Smooth muscle cell (in vitro differentiated cells): ENCODE data around the gene MLYCD. TPM values are rescaled to one million over a fixed set of nuclear protein-coding genes. Genes with fewer than 3 reads are reported as not detected.

Source experiments
- DNase-seq: peaks from one replicate; lab custom pipeline; 2025; ENCODE audit not compliant: unreplicated experiment; lab: John Stamatoyannopoulos, UW
- H2AFZ ChIP-seq: fragments of 200-600 bp; sonication (generic); 2 replicates; pipeline ENCODE4 v1.6.0; 2016; ENCODE audit warnings: antibody characterized with exemption, low read depth, mild to moderate bottlenecking
- H3F3A ChIP-seq: fragments of 200-600 bp; sonication (generic); 2 replicates; pipeline ENCODE4 v1.6.0; 2017; ENCODE audit warnings: antibody characterized with exemption, low read depth
- H3K27ac ChIP-seq: fragments of 200-600 bp; sonication (generic); 2 replicates; pipeline ENCODE4 v1.5.1; 2016; ENCODE audit warnings: low read depth, mild to moderate bottlenecking
- H3K27me3 ChIP-seq: fragments of 200-600 bp; sonication (generic); 2 replicates; pipeline ENCODE4 v1.6.1; 2016; ENCODE audit warnings: low read depth, mild to moderate bottlenecking
- H3K36me3 ChIP-seq: fragments of 200-600 bp; sonication (generic); 2 replicates; pipeline ENCODE4 v1.5.1; 2016; ENCODE audit warnings: low read depth
- H3K4me1 ChIP-seq: fragments of 200-600 bp; sonication (generic); 2 replicates; pipeline ENCODE4 v1.5.1; 2016; ENCODE audit warnings: low read depth
- H3K4me2 ChIP-seq: fragments of 200-600 bp; sonication (generic); 2 replicates; pipeline ENCODE4 v1.6.0; 2016; ENCODE audit warnings: mild to moderate bottlenecking
- H3K4me3 ChIP-seq: fragments of 200-600 bp; sonication (generic); 2 replicates; pipeline ENCODE4 v1.5.1; 2016; ENCODE audit warnings: mild to moderate bottlenecking
- H3K79me2 ChIP-seq: fragments of 200-600 bp; sonication (generic); 2 replicates; pipeline ENCODE4 v1.6.0; 2016; ENCODE audit warnings: low read depth, mild to moderate bottlenecking
- H3K9ac ChIP-seq: fragments of 200-600 bp; sonication (generic); 2 replicates; pipeline ENCODE4 v1.6.0; 2016; ENCODE audit warnings: low read depth
- H3K9me3 ChIP-seq: fragments of 200-600 bp; sonication (generic); replicated peaks from 2 replicates; pipeline ENCODE4 v1.5.1; 2016; ENCODE audit warnings: low read depth
- H4K20me1 ChIP-seq: fragments of 200-600 bp; sonication (generic); 2 replicates; pipeline ENCODE4 v1.6.0; 2016; ENCODE audit warnings: low read depth
- WGBS: methylation state at CpG from one replicate; pipeline ENCODE4 v1.1.7; 2016; ENCODE audit warnings: low lambda C conversion rate; 5-methylcytosine and 5-hydroxymethylcytosine counted together
- polyA plus RNA-seq: library from polyadenylated mRNA; unstranded; fragments of >200 nt; fragmentation: Nextera tagmentation; extraction: Ambion mirVana; gene quantifications from 2 replicates; pipeline ENCODE4 v1.2.1, GENCODE V29; 2016
- total RNA-seq: library from RNA; depleted of rRNA; stranded (reverse); fragments of >200 nt; gene quantifications from 2 replicates; pipeline ENCODE4 v1.2.3, GENCODE V29; 2014
- TF ChIP-seq, protein P1 (sequence below): fragments of 200-600 bp; sonication (generic); IDR thresholded peaks from 2 replicates; pipeline ENCODE4 v1.5.1; 2017; ENCODE audit warnings: borderline replicate concordance, mild to moderate bottlenecking, antibody characterized with exemption; ENCODE audit not compliant: insufficient read depth, poor library complexity, severe bottlenecking

The MLYCD gene
- total and polyA plus RNA-seq, 2 experiments from 2014 or later = 1.2 to 1.6 TPM

DNA sequence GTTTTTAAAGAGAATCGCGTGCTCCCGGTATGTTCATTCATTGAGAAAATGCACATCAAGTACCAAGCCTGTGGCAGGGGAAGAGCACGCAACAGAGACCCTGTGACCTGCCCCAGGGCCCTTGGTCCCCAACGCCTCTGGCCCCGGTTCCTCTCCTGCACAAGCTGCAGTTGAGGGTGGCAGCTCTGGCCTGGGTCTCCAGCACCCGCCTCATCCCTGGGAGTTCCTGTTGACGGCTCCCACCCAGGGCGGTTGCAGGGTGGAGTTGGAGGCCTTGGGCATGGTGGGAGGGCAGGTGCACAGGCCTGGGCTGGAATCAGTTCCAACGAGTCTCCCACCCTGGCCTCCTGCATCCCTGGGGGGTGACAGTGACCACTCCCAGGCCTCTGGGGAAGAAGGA lies 74.2 kb downstream of the MLYCD start:
- WGBS = 92% methylated on average over 10 of the region's 10 CpGs
- Histone ChIP-seq H3F3A (no peaks in the 10 kb centered on the region), H3K9me3 (no peaks in the 10 kb centered on the region), H3K36me3 (no peaks in the 10 kb centered on the region), H3K4me1 (no peaks in the 10 kb centered on the region), H2AFZ (no peak overlapping the region), H3K79me2 (no peaks in the 10 kb centered on the region), H4K20me1 (no peaks in the 10 kb centered on the region), H3K9ac (no peak overlapping the region), H3K4me3 (no peak overlapping the region), H3K4me2 (no peak overlapping the region), H3K27me3 (peaks cover 12% of the 10 kb centered on the region), H3K27ac (no peak overlapping the region)
- TF ChIP-seq, protein P1, sequence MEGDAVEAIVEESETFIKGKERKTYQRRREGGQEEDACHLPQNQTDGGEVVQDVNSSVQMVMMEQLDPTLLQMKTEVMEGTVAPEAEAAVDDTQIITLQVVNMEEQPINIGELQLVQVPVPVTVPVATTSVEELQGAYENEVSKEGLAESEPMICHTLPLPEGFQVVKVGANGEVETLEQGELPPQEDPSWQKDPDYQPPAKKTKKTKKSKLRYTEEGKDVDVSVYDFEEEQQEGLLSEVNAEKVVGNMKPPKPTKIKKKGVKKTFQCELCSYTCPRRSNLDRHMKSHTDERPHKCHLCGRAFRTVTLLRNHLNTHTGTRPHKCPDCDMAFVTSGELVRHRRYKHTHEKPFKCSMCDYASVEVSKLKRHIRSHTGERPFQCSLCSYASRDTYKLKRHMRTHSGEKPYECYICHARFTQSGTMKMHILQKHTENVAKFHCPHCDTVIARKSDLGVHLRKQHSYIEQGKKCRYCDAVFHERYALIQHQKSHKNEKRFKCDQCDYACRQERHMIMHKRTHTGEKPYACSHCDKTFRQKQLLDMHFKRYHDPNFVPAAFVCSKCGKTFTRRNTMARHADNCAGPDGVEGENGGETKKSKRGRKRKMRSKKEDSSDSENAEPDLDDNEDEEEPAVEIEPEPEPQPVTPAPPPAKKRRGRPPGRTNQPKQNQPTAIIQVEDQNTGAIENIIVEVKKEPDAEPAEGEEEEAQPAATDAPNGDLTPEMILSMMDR = no peak
- no peak for DNase-seq

DNA sequence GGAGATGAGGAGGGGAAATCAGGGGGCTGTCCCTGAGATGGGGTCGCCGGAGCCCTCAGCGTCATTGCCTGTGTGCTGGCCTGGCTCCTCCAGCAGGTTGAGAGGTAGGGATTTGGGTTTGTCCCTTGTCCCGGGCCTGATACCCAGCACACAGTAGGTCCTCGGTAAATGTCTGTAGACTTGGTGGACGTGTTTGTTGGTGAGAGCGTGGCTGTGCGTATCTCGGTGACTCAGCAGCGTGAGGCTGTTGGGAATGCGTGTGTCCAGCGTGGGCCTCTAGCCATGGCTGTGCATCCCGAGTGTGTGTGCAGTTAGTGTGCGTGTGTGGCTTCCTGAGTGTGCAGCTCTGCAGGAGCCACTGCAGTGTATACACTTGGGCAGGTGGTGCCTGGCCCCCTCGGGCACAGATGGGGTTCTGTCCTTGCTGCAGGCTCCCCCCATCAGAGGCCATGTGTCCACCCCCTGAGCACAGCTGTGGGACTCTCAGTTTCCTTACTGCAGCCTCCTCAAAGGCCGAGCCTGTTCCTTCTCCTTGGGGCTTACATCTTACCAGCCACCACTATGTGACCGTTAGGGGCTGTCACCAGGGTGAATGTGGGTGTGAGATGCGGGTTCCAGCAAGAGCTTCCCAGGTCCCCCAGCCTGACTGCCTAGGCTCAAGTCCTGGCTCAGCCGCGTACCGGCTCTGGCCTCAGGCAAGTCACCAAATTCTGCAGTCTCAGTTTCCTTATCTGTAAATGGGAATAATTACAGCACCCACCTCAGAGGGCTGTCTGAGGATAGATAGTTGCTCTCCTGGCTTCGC lies 74.9 kb downstream of the MLYCD start:
- Histone ChIP-seq H3K36me3 (no peaks in the 10 kb centered on the region), H3K4me1 (no peaks in the 10 kb centered on the region), H3K27ac (no peak overlapping the region), H3F3A (no peaks in the 10 kb centered on the region), H4K20me1 (no peaks in the 10 kb centered on the region), H3K9ac (no peak overlapping the region), H3K9me3 (no peaks in the 10 kb centered on the region), H3K4me2 (no peak overlapping the region), H3K27me3 (peaks cover 11% of the 10 kb centered on the region), H3K4me3 (no peak overlapping the region), H3K79me2 (no peaks in the 10 kb centered on the region), H2AFZ (no peak overlapping the region)
- TF ChIP-seq, protein P1 = no peak
- WGBS = 87% methylated on average over 22 of the region's 22 CpGs
- DNase-seq = no peak

DNA sequence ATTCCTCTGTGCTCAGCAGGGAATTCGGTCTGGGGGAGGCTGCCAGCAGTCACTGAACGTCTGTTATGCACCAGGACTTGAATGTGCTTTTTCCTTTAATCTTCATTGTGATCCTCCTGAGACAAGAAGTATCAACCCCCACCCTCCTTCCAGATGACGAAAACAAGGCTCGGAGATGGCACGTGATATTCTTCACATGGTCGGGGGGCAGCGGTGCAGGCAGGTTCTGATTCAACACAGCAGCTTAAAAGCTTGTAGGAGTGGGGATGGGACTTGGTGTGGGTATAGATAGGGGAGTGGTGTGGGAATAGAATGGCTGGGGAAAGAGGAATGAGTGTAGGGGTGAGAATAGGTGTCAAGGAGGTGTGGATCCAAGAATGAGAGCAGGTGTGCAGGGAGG lies 75.6 kb downstream of the MLYCD start:
- no peaks in the 10 kb centered on the region for H4K20me1 ChIP-seq
- no peak overlapping the region for H3K4me2 ChIP-seq
- WGBS = 77% methylated on average over 7 of the region's 7 CpGs
- no peak overlapping the region for H3K4me3 ChIP-seq
- H3F3A ChIP-seq = no peaks in the 10 kb centered on the region
- no peaks in the 10 kb centered on the region for H3K79me2 ChIP-seq
- TF ChIP-seq, protein P1 = no peak
- no peak overlapping the region for H3K9ac ChIP-seq
- no peak overlapping the region for H3K27ac ChIP-seq
- DNase-seq = no peak
- no peaks in the 10 kb centered on the region for H3K36me3 ChIP-seq
- H3K27me3 ChIP-seq = peaks cover 4% of the 10 kb centered on the region
- H2AFZ ChIP-seq = no peak overlapping the region
- no peaks in the 10 kb centered on the region for H3K4me1 ChIP-seq
- H3K9me3 ChIP-seq = no peaks in the 10 kb centered on the region
